Hematopoietic multipotent progenitor cell treated with erythropoietin and hydrocortisone succinate and interleukin-3 and kit ligand, for 17 days (in vitro differentiated cells): ENCODE results near the gene CACHD1.

ENCODE experiments used
- DNase-seq: peaks from one replicate; pipeline ENCODE4 v3.0.0-alpha.2; 2015; ENCODE audit warnings: low spot score

Gene CACHD1

GRCh38 chr1:64469977-64470664 is at the start of gene CACHD1:
CACHD1 (plus strand) TSS chr1:64470129; CDS start chr1:64470745, 616 bp downstream.
- no peak for DNase-seq

DNA sequence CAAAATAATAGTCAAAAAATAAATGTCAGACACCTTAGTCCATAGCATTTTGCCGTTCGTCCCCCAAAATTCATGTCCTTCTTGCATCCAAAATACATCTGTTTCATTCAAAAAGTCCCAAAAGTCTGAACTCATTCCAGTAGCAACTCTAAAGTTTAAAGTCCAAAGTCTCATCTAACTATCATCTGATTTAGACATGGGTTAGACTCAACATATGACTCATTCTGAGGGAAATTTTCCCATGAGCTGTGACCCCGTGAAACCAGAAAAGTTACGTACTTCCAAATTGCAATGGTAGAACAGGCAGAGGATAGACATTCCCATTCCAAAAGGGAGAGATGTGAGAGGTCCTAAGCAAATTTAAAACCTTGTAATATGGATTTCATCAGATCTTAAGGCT is 48.6 kb upstream of the CACHD1 start:
- no peak for DNase-seq

GRCh38 chr1:64423526-64423925 is 46.4 kb upstream of the CACHD1 start:
- no peak for DNase-seq

DNA sequence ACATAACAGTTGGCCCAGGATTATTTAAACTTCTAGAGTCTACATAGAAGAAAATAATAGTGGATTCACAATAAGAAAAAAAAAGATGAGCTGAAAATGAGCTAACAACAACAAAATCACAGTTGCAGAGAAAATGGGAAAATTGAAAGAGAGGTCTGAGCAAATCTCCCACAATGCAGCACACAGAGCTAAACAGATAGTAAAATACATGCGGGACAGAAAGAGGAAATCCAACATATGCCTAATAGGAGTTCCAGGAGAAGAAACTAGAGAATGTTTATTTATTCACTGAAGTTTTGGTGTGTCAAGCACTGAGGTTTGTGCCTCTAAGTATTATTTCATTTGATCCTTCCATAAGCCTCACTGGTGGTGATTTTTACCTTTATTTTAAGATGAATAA is 45.5 kb upstream of the CACHD1 start:
- no peak for DNase-seq

DNA sequence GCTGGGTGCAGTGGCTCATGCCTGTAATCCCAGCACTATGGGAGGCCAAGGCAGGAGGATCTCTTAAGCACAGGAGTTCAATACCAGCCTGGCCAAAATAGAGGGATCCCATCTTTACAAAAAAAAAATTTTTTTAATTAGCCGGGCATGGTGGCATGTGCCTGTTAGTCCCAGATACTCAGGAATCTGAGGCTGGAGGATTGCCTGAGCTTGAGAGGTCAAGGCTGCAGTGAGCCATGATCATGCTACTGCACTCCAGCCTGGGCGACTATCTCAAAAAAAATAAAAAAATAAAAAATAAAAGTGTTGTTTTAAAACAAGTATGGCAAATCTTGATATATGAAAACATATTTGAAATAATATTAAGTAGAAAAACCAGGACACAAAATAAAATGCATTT is 44.4 kb upstream of the CACHD1 start:
- no peak for DNase-seq

DNA sequence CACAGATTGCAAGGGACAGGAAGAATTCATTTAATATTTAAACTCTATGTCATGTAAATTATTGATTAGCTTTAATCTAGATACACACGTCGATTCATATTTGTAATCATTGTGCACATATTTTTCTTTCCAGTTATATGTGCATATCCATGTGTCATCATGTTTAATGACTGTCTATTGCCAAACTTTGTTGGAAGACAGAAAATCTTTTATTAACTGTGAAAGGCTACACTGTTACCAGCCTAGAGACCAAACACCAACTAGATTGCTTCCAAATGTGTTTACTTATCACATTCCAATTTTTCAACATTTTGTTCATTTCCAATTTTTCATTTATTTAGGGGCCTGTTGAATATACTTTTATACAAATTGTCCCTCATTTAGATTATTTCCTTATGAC is 43.2 kb upstream of the CACHD1 start:
- DNase-seq = no peak

DNA sequence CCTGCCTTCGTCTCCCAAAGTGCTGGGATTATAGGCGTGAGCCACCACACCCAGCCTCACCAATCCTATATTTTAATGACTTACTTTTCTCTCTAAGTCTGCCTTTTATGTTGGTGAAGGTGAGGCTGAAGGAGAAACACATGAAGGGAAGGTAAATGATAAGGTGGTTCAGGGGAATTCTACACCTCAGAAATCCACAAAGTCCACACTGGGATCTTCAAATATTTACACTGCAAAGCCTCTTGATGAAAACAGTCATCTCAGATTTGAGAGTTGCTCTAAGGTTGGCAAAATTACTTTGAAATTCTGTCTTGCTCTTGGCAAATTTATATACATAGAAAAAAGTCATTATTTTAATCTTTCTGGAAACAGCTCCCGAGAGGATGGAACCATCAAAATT is 42.0 kb upstream of the CACHD1 start:
- DNase-seq = no peak

GRCh38 chr1:64433308-64433707 is 36.6 kb upstream of the CACHD1 start:
- no peak for DNase-seq

DNA sequence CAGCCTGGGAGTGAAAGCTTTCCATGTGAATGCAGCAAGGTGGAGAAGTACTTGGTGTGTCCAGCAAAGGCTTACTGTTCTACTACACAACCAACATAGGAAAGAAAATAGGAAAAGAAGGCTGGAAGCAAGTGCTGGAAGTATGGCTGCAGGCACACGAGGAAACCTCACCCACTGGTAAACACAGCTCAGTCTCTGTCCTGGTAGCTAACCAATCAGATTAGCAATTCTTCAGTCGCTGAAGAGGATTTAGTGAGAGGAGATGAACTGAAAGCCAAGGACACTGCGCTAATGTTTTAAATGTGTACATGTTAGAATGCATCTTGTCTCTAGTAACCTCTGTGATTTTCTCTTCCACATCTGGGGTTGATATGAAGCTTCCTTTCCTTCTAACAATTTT is 36.2 kb upstream of the CACHD1 start:
- no peak for DNase-seq

DNA sequence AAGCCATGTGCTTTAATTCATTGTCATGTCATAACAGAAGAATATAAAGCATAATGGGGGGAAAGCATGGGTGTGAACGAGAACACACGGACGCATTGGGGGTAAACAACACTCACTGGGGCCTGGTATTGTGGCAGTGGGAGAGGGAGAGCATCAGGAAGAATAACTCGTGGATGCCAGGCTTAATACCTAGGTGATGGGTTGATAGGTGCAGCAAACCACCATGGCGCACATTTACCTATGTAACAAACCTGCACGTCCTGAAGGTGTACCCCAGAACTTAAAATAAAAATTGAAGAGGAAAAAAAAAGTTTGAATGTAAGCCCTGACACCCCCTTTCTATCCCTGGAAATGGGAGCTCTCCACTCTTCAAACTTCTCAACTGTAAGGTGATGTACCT is 34.9 kb upstream of the CACHD1 start:
- no peak for DNase-seq

DNA sequence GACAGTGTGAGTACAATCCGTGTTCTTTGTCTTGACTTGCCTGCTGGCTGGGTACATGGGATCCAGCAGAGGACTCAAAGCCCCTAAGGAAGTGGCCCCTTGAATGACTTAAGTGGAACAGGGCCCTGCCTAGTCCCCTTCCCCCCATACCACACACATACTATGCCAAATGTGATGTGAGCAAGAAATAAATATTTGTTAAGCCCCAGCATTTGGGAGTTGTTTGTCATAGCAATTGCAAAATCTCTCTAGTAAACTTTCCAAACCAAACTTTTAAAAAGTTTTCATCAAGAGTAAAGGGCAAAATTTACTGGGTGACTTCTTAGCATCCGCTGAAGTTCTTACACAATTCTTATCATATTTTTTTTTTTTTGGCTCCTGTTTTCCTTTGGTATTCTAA is 32.5 kb upstream of the CACHD1 start:
- DNase-seq = no peak

DNA sequence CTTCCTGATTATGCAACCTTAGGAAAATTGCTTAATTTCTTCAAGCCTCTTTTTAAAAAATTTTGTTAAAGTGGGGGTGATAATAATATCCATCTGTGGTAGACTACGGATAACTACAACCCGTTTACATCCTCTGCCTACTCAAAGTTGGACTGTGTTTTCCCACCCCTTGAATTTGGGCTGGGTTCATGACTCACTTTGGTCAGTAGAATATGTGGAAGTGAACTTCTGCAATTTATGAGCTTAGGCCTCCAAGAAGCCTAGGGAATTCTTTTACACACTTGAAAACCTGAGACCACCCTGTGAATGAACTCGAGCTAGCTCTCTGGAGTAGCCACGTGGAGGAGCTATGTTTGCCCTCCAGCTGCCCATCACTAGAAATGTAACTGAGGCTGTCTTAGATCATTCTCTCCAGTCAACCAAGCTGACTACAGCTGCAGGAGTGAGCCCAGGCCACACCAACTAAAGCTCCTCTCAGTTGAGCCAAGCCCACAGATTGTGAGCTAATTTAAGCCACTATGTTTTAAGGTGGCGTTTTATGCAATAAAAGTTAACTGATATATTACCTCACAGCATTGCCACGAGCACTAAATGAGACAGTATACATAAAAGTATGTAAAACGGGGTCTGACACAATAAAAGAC is 29.6 kb upstream of the CACHD1 start:
- no peak for DNase-seq

DNA sequence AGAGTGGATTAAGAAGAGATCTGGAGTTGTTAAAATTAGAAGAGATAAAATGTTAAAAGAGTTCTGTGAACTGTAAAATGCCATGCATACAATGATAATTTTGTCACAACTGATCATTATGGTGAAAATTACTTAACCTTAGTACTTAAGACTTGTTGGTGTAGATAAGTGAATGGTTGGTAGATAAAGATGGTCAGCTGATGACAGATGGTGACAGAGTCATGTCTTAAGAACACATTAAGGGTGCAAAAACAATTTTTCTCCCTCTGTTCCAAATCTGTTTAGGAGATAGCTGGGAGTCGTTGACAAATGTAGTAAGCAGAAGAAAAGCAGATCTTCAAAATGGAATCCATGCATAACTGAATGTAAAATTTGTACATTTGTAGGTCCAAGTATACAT is 18.5 kb upstream of the CACHD1 start:
- no peak for DNase-seq

DNA sequence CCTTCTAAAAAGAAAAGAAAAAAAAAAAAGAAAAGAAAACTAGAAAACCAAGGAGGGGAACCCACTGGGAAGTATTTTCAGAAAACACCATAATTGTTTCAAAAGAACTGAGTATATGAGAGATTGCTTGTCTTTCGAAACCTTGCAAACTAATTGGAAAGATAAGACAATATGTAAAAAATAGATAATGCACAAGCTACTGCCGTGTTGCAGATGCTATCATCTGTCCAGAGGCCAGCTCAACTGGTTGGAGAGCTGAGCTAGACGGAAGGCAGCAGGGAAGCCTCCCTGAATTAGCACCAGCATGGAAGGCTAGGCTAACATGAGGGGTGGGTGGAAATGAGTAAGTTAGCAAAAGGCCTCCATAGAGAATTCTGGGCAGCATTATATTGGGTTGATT is 16.2 kb upstream of the CACHD1 start:
- DNase-seq = no peak

DNA sequence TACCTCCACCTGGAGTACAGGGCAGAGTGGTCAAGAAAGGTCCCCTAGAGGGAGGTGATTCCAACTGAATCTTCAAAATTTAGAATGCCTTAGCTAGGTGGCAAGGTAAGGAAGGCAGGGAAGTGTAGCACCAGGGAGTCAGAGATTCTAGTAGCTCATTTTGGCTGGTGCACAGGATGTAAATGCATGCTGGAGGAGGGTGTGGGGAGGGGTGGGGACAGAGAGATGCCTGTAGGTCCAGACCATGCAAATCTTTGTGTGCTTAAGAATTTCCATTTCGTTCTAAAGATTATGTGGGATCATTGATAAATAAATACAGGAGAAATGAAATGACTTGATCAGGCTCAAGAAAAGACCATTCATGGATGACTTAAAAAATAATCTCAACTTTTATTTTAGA is 11.0 kb upstream of the CACHD1 start:
- DNase-seq = no peak

DNA sequence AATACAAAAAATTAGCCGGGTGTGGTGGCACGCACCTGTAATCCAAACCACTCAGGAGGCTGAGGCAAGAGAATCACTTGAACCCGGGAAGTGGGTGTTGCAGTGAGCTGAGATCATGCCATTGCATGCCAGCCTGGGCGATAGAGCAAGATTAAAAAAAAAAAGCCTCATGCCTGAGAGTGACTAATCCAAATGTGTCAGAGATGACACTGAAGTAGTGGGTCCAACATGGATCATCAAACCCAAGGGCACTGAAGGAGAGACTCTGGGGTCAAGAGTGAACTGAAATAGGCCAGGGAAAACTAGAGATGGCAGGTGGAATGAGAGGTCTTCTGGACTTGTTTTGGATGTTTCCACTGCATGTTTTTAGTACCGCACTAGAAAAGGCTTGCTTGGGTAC is 10.2 kb upstream of the CACHD1 start:
- DNase-seq = no peak

DNA sequence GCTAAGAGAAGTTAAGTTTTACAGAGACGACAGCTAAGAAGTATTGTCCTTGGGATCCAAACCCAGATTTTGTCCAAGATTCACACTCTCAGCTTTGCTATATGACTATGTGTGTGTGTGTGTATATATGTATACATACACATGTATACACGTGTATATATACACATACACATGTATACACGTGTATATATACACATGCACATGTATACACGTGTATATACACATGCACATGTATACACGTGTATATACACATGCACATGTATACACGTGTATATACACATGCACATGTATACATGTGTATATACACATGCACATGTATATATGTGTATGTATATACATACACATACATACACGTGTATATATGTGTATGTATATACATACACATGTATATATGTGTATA is 3.9 kb upstream of the CACHD1 start:
- DNase-seq = no peak

DNA sequence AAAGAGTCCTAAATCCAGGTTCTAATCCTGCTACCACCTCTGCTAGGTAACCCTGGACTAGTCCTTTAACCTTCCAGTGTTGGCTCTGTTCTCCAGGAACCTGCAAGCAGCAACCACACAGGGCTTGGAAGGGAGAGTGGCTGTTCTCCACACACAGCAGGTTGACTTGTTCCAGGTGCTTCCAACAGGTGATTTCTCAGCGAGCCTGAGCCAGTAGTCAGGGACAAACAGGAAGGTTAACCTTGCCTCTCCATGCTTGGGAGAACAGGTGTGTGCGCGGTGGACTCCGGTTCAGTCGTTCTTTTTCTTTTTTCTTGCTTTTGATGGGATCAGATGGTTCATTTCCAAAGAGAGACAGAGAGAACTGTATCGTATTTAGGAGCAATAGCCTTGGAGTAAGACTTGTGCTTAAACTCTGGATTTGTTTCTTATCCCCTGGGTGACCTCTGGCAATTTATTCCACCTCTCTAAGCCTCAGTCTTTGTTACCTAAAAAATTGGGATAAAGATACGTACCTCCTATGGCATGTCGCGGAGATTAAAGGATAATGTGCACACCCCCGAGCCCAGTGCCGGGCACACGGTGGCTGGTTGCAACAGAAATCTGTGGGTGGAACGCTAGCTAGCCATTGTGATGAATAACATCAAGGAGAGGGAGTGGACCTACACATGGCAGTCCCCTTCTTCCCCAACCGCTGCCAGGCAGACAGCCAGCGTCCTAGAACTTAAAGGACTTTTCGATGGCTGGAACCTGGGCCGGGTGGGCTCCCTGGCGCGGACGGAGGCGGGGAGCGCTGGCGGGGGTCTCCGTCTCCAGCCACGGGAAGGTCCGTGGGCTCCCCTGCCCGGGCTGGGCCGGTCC is 583 bp upstream of the CACHD1 start:
- no peak for DNase-seq

GRCh38 chr1:64470665-64471217 is 812 bp downstream of the CACHD1 start:
- no peak for DNase-seq

- no peak for DNase-seq
These were observed 1.5 kb downstream of the CACHD1 start for GRCh38 chr1:64471218-64472039.

- DNase-seq = no peak
These were observed 2.1 kb downstream of the CACHD1 start for GRCh38 chr1:64472040-64472376.

GRCh38 chr1:64472805-64473204 is 2.9 kb downstream of the CACHD1 start:
- DNase-seq = no peak
